ENCODE data around the gene QRICH1.

DNA sequence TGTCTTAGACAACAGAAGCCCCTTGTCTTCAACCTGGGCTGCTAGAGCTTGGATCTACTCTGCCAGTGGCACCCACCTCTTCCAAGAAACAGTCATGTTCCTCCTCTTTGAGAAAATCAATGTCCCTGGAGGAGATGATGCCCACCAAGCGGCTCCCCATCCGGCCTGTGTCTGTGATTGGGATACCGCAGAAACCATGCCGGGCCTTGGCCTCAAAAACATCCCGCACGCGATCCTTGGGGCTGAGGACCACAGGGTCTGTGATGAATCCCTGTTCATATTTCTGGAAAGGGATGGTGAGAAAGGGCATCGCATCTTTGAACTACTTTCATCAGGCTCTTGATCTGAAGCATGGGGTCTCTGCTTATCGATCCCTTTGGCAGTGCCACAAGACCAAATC lies 66.2 kb downstream of the QRICH1 start:
- TF ChIP-seq EZH2 (IDR thresholded peaks at IDR 0.05) (no peak), POLR2AphosphoS5 (IDR thresholded peaks at IDR 0.05; ENCODE audit: borderline replicate concordance, low read depth, low read length) (no peak), FOXP2 (optimal IDR thresholded peaks at IDR 0.05; ENCODE audit: control extremely low read depth, extremely low read length, insufficient read depth) (no peak)

Data from SK-N-MC (cell line).